OCI-LY7 (cell line): ENCODE data around the gene SKIL. TPM values are rescaled to one million over a fixed set of nuclear protein-coding genes. Genes with fewer than 3 reads are reported as not detected.

Experiments used
- BruUV-seq: library from RNA; stranded (reverse); fragments of 400-500 nt; replicated peaks from 2 replicates; lab custom pipeline; 2021; lab: Mats Ljungman, UMichigan
- CTCF ChIA-PET: fragments of 300-600 bp; sonication (Branson Sonifier 250); formaldehyde crosslinking; loops from one replicate; lab custom pipeline; 2022; ENCODE audit warnings: antibody characterized with exemption; ENCODE audit not compliant: unreplicated experiment; lab: Charles Lee
- POLR2A ChIA-PET: fragments of 300-600 bp; sonication (Branson Sonifier 250); formaldehyde crosslinking; loops from one replicate; lab custom pipeline; 2022; ENCODE audit warnings: antibody characterized with exemption; lab: Charles Lee
- DNase-seq: peaks from one replicate; pipeline ENCODE4 v3.0.0-alpha.2; 2015; ENCODE audit warnings: low spot score
- H2AFZ ChIP-seq: fragments of 200-600 bp; sonication (generic), shearing (Covaris generic); 2 replicates; pipeline ENCODE4 v1.6.1; 2014; ENCODE audit warnings: mild to moderate bottlenecking, antibody characterized with exemption, low read length, moderate library complexity
- H3K27ac ChIP-seq: fragments of 200-600 bp; sonication (generic); 2 replicates; pipeline ENCODE4 v1.5.1; 2014; ENCODE audit warnings: mixed run types, low read depth, mild to moderate bottlenecking, moderate library complexity, low read length, inconsistent platforms; ENCODE audit not compliant: poor library complexity, severe bottlenecking
- H3K36me3 ChIP-seq: fragments of 200-600 bp; sonication (generic); 2 replicates; pipeline ENCODE4 v1.6.1; 2014; ENCODE audit warnings: mild to moderate bottlenecking, antibody characterized with exemption, low read length, moderate library complexity, mixed read lengths; ENCODE audit not compliant: insufficient read depth
- H3K4me1 ChIP-seq: fragments of 200-600 bp; sonication (generic); 2 replicates; pipeline ENCODE4 v1.5.1; 2014; ENCODE audit warnings: mild to moderate bottlenecking, low read length; ENCODE audit not compliant: insufficient read depth, poor library complexity, severe bottlenecking
- H3K4me2 ChIP-seq: fragments of 200-600 bp; sonication (generic); 2 replicates; pipeline ENCODE4 v1.6.1; 2014; ENCODE audit warnings: mild to moderate bottlenecking, low read length
- H3K4me3 ChIP-seq: fragments of 200-600 bp; sonication (generic); 2 replicates; pipeline ENCODE4 v1.5.1; 2014; ENCODE audit warnings: mild to moderate bottlenecking, low read depth, low read length; ENCODE audit not compliant: poor library complexity, severe bottlenecking
- H3K79me2 ChIP-seq: fragments of 200-600 bp; sonication (generic); 2 replicates; pipeline ENCODE4 v1.6.1; 2016; ENCODE audit warnings: low read depth, mild to moderate bottlenecking, low read length, moderate library complexity, mixed read lengths; ENCODE audit not compliant: insufficient read depth
- H3K9me2 ChIP-seq: fragments of 200-600 bp; sonication (generic); 2 replicates; pipeline ENCODE4 v1.6.1; 2016; ENCODE audit warnings: mild to moderate bottlenecking, low read length, mixed read lengths; ENCODE audit not compliant: insufficient read depth
- H3K9me3 ChIP-seq: fragments of 200-600 bp; sonication (generic); 2 replicates; pipeline ENCODE4 v1.6.1; 2014; ENCODE audit warnings: mild to moderate bottlenecking, mixed run types, low read length, mixed read lengths
- H4K20me1 ChIP-seq: fragments of 200-600 bp; sonication (generic); 2 replicates; pipeline ENCODE4 v1.6.1; 2014; ENCODE audit warnings: mild to moderate bottlenecking, antibody characterized with exemption, low read length, moderate library complexity, mixed read lengths; ENCODE audit not compliant: insufficient read depth
- CTCF ChIP-seq: fragments of 200-600 bp; sonication (generic); conservative IDR thresholded peaks from 2 replicates; pipeline ENCODE4 v1.5.1; 2014; ENCODE audit warnings: mild to moderate bottlenecking, antibody characterized with exemption, low read length, moderate library complexity, mixed read lengths
- EZH2phosphoT487 ChIP-seq: fragments of 200-600 bp; sonication (generic); IDR thresholded peaks from 2 replicates; pipeline ENCODE4 v1.6.1; 2018; ENCODE audit warnings: low read depth, borderline replicate concordance, mild to moderate bottlenecking, mixed run types, antibody characterized with exemption, low read length, moderate library complexity, mixed read lengths
- intact Hi-C: fragments of 100-400 bp; cut with micrococcal nuclease; formaldehyde crosslinking; loops from one replicate; pipeline ENCODE4 v1.10.0; 2022; ENCODE audit not compliant: unreplicated experiment
- total RNA-seq, 2 experiments: library from RNA; depleted of rRNA in 1 of 2; stranded (reverse); fragments of >200 nt in 1 of 2; shearing (Covaris generic) in 1 of 2; gene quantifications; 2 replicates each; pipeline ENCODE4 v1.2.3, GENCODE V29; 2014 to 2022

Gene SKIL
- total RNA-seq, 2 experiments from 2014 or later = 60.9 to 86.3 TPM

GRCh38 chr3:170353485-170353884, 4.0 kb upstream of the SKIL start:
- H3K79me2 ChIP-seq = peaks cover 5% of the 10 kb centered on the region
- H3K4me2 ChIP-seq = peak overlapping the region; percentile 49
- no peaks in the 10 kb centered on the region for H3K9me3 ChIP-seq
- no peaks in the 10 kb centered on the region for H3K9me2 ChIP-seq
- no TSS peak for BruUV-seq
- intact Hi-C loops = no loop called here
- H3K36me3 ChIP-seq = peaks cover 1% of the 10 kb centered on the region; the same call in 1 of the 2 replicates
- ChIA-PET CTCF (no interaction called here), POLR2A (interaction anchor here (0.5 to 2.2 kb wide), 10 partner anchors 10 to 580 kb away, joined by 3 to 17 read pairs (median 3); partner anchors contain the start of gene MYNN)
- H3K4me3 ChIP-seq = no peak overlapping the region
- TF ChIP-seq EZH2phosphoT487 (no peak), CTCF (no peak)
- H3K4me1 ChIP-seq = peaks cover 66% of the 10 kb centered on the region
- peak overlapping the region; percentile 85; the same call in 1 of the 2 replicates for H2AFZ ChIP-seq
- peak overlapping the region; percentile 25 for H3K27ac ChIP-seq
- DNase-seq = no peak
- H4K20me1 ChIP-seq = peaks cover under 1% of the 10 kb centered on the region; the same call in 1 of the 2 replicates

GRCh38 chr3:170354760-170355159, 2.8 kb upstream of the SKIL start:
- Histone ChIP-seq H3K36me3 (peaks cover 12% of the 10 kb centered on the region), H3K27ac (peak overlapping the region; percentile 94), H3K4me2 (peak overlapping the region; percentile 94), H3K79me2 (peaks cover 18% of the 10 kb centered on the region), H3K4me3 (peak overlapping the region; percentile 67), H3K9me3 (no peaks in the 10 kb centered on the region), H3K9me2 (no peaks in the 10 kb centered on the region), H4K20me1 (peaks cover 7% of the 10 kb centered on the region; the same call in 1 of the 2 replicates), H2AFZ (peak overlapping the region; percentile 85; the same call in 1 of the 2 replicates), H3K4me1 (peaks cover 56% of the 10 kb centered on the region)
- DNase-seq = no peak
- no TSS peak for BruUV-seq
- CTCF ChIA-PET = no interaction called here
- POLR2A ChIA-PET = interaction anchor here (1.4 kb wide), 1 partner anchor 37 kb away, joined by 4 read pairs; no protein-coding TSS in a partner anchor
- intact Hi-C loops = loop anchor here (5.0 kb wide), 3 partner anchors 132 to 513 kb away; partner anchors contain the start of gene PRKCI
- TF ChIP-seq EZH2phosphoT487 (no peak), CTCF (no peak)
